Stimulated activated naive CD4-positive, alpha-beta T cell treated with Interleukin-2 at 50 U/mL for 16 hours (primary cell): ENCODE data around the gene NMNAT2.

Experiments
- DNase-seq: peaks from one replicate; lab custom pipeline; 2025; lab: John Stamatoyannopoulos, UW

NMNAT2 gene

DNA sequence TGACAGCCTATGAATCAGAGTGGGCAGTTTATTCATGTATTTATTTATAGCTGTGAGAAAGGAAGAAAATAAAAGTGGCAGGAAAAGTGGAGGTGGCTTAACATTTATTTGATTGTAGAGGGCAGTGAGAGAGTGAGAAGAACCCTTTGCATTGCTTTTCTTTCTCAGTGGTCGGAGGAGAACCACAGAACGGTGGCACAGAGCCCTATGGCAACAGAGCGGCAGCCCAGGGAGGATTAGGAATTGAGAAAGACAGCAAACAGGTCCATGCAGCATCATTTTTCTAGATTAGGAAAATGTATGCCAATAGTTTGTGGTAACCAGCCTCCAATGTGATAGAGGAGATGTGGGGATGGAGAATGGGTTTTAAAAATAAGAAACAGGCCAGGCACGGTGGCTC is 53.1 kb downstream of the NMNAT2 start:
- no peak for DNase-seq

DNA sequence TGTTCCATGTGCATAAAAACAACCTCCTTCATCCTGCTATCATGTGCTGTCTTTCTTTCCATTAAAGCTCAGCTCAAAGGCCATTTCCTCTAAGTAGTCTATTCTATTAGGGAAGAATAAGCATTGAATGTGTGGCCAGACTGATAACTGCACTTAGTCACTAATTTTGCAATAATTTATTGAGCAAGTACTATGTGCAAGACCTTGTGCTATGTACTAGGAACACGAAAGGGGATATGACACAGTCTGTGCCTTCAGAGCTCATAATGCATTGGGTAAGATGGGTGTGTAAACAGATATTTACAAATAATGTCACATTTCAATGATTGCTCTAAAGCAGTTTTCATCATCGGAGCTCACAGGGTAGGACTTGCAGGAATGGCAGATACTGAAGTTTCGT is 54.2 kb downstream of the NMNAT2 start:
- DNase-seq, result no peak

DNA sequence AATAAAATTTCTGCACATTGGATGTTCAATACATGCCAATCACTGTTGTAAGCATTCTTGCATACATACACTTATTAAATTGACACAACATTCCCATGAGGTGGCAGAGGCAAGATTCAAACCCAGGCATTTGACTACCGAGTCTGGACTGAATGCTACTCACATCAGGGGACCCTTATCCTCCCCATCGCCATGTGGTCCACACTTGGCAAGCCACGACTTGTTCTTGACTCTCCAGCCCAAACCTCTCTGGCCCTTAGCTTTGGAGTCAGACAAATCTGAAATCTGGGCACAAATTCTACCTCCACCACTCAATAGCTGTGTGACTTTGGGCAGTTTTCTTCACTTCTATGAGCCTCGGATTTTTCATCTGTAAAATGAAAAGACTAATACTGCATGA is 57.1 kb downstream of the NMNAT2 start:
- DNase-seq, result no peak

DNA sequence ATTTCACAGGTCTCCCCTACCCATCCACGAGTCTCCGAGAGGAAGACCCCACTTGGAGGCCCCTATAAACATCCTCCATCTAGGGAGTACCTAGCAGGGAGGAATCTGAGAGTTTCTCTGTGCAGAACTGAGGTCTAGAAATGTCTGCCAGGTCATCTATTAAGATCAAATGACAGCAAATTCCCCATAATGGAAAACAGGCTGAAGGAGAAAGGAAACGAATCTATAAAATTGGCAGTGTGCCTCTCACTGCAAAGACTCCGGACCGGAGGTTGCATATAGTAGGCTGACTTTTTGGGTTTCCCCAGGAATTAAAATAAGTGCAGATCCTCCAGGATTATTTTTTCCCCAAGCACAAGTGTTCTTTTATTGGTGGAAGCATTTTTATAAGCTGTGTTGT is 57.7 kb downstream of the NMNAT2 start:
- DNase-seq, result no peak

DNA sequence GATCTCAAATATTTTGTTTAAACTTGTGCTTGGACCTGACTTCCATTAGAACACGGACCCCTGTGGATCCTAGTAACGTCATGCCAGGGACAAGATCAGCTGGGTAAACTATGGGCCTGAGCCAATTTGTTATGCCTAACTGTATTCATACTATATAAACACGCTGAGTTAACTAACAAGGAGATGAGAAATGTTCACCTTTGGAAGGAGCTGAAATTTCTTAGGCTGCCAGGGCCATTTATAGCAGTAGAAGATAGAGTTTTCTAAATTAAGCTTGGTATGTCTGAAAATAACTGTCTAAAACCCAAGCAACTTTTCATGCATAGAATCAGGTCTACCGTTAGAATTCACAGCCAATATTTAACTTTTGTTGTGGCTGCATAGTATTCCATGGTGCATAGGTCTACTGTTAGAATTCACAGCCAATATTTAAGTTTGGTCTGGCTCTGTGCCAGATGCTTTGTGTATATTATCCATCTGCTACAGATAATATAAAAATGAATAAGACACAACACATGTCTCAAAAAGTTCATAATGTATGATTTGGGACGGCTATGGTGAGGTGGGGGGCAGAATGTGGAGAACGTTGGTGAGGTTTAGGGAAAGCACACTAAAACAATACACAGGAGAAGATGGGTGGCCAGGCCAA is 61.5 kb downstream of the NMNAT2 start:
- DNase-seq, result no peak

DNA sequence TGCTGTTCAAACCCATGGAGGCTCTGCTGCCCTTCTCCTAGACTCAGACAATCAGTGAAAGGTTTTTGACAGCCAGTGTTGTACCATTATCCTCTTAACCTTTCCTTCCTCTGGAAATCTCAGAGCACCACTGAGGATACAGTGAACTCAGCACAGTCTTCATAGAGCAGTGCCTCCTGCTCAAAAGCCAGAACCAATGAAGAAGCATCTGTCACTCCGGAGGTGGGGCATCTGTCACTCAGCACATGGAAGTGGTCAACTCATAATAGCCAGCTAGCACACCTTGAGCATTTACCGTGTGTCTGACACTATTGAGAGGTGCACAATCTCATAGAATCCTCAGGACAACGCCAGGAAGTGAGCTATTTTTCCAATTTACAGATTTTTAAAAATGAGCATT is 62.4 kb downstream of the NMNAT2 start:
- no peak for DNase-seq

DNA sequence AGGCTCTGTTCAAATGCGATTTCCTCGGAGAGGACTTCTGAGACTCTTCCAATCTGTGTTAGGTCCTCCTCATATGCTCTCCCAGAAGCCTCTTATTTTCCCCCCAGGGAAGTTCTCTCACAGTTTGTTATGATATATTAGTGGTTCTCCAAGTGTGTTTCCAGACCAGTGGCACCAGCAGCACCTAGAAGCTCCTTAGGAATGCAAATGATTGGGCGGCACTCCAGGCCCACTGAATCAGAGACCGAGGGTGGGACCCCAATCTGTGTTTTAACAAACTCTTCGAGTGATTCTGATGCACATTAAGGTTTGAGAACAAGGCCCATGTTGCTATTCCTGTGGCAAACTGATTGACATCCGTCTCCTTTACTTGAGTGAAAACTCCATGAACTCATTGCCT is 63.0 kb downstream of the NMNAT2 start:
- DNase-seq, result no peak

DNA sequence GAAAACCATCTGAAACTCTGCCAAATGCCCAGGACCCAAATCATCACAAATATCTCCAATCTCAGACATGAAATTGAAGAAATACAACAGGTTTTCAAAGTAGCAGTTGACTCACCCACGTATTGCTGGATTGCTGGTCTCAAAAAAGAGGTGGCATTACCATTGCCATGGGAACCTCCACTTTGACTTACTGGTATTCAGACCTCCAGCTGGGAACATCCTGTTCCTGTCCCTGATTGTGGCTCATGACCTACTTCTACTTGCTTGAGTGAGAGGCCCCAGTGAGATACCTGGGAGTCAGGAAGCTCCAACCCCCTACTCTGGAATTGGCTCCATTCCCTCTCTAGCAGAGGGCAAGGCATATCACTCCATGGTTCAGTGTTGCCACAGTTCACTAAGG is 64.6 kb downstream of the NMNAT2 start:
- DNase-seq, result no peak

DNA sequence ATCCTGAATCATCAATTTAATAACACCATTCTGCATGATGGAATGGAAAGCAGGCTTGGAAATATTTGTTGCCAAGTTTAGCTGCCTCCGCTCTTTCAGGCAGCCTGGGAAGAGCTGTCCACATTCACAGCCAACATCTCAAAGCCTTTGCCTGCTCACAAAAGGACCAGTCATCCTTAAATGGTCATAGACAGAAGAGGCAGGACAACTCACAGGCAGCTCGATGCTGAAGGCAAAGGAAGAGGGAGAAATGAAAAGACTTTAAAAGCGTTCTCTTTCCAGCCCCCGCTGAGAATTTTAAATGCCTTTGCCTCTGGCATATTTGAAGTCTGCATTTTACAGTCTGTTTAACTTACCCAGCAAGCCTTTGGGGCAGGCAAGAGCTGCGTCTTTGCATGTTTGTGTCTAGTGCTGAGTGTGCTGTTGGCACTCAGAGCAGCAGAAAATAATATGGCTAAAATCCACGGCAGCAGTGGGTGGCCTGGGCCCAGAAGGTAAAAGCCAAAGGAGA is 68.9 kb downstream of the NMNAT2 start:
- DNase-seq, result no peak

DNA sequence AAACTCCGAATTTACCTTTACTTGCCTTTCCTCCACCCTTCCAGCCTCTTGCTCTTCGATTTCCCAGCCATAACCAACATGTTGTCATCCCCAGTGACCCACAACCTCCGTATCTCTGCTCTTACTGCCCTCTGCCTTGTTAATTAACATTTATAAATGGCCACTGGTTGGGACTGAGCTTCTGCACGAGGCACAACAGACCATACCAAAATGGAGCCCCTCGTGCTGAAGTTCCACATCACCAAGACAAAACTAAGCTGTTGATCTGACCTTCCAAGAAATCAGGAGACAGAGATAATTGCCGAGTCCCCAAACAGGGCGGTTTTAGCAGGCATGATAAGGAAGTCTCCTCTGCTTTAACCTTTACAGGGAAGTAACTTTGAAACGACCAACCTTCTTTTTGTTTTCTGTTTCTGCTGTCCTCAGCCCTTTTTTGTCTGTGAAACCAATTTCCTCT is 71.9 kb downstream of the NMNAT2 start:
- no peak for DNase-seq

DNA sequence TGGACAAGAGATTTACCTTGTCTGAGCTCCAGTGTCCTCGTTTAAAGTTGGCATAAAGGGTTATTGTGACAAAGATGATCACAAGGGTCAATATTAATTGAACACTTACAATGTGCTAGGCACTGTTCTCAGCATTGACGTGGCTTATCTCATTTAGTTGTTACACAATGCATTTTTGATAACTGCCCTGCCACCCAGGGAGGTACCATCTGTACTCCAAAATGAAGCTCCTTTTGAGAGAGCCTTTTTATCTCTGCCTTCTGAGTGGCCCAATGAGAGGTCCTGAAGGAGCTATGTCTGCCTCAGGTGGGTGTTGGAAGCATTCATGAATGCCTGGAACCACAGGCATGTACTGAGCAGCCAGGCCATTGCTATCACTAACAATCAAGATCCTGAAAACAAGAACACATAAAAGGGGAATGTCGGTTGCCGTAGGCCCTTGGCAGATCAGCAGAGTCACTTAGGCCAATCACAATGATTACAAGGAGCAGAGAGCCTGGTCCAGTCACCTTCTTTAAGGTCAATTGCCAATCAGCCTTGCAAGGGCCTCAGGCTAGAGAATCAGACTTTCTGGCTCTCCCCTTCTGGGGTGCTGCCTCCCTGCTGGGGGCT is 78.5 kb downstream of the NMNAT2 start:
- no peak for DNase-seq

DNA sequence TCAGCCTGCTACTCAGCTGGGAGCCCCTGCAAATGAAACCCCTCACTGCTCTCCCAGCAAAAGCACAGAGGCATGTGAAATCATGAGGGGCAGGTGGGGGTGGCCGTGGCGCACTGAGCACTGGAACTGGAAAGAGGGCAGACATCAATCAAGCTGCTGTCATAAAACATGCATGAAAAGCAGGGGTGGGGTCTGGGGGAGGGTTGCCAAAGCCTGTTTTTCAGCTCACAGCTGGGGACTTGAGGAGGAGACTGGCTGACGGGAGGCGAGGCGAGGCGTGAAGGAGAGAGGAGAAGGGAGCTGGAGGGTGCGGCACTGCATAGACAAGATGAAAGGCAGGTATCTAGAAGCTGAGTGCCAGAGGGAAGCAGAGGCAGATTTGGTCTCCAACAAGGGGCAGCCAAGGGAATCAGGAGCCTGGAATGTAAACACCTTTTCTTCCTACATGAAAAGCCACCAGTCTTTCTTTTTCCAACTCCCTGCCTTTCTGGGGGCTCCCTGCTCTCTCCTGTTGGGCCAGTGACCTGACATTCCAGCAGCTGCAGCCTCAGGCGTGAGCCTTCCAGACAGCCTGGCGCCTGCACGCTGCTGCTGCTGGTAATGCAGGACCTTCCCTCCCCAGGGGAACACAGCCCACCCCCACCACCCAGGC is 87.0 kb downstream of the NMNAT2 start:
- DNase-seq, result no peak

DNA sequence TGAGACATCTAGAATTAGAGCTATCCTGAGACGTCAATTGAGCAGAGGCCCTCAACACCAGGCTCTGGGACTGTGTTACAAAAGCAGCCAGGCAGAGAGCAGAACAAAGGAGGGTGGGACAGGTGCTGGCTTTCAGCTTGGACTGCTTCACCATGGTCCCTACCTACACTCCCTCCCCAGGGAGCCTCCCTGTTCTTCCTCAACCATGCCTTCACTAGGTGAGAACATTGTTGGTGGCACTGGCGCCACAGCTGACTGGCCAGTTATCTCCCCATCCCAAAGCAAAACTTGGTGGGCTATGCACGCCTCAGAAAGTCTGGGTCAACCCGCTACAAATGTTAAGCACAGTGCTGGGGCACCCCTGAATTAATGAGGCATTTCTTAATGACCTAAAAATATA is 87.8 kb downstream of the NMNAT2 start:
- DNase-seq, result no peak

DNA sequence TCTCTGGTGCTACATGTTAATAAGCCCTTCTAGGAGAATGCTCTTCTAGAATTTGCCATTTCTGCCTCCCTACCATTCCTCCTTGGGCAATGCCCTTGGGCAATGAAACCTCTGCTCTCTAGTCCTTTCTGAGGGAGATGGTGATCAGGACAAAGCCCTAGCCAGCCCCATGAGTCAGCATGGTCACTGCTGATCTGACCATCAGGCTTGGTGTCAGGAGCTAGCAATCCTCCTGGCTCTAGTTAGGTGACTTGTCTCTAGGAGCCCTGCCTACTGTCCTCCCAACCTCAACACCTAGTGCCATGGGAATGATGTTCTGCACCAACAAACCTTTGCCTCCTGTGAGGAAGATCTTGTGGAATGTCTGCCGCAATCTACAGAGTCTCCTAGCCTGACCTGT is 89.8 kb downstream of the NMNAT2 start:
- DNase-seq, result no peak

DNA sequence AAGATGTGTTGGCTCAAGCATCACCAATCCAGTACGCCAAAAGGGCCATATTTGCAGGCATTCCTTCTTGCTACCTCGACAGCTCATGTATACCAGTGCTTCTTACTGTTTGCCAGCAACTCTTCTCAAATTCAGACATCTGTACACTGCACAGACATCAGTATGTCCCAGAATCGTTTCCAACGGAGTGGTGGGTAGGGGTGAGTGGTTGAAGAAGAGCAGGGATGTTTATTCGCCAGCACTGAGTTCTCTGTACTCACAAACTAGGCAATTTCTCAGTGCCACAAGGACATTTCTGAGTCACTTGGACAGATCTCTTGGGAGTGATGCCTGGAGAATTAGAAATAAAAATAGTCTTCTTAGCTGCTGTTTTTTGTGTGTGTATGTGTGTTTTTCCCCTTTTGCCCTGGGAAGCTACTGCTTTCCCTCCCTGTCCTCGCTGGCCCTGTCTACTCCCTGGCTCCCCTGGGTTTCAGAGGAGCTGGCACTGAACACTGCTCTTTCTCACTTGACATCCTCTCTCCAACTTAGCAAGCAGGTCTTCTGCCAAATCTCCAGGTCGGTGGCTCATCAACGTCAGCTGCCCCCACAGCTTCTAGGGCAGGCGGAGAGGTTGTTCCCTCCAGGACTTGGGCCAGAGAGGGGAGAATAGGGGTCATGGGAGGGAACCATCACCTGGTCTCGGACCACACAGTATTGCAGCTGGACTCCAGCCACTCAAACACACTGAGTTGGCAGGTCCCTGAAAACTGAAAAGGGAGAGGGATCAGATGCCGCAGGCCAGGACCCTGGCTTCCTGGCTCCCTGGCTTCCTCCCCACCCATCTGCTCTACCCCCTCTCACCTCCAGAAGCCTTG is 90.5 kb downstream of the NMNAT2 start:
- no peak for DNase-seq

DNA sequence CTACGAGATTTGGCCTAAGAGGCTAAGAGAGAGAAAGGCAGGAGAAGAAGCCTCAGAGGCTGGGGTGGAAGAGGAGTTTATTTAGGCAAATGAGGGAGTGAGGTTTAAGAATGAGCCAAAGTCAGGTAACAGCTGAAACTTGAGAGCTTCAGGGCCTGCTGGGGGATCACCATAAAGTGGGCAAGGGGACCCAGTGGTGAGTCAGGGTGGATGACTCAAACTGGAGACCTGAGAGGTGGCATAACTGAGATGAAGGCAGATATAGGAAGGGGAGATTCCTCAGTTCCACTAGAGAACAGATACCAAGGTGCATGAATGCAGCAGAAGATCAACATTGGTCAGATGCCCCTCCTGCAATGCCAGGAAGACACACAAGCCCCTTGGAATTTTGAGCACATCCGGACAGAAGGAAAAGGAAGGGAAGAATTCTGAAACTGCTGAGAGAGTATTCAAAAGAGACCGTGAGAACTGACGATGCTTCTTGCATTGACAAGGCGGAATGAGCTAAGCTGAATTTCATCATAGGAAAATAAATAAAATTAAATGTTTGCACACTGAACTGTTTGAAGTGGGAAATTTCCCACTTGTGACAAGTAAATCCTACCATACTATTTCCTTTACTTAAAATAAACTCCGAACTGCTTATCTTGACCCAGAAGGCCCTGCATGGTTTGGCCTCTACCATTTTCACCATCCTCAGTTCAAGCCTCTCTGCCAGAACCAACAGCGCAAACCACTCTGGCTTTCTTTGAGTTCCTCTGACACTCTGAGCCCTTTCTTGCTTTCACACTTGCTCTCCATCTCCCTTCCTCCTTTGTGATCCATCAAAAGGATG is 94.1 kb downstream of the NMNAT2 start:
- no peak for DNase-seq

DNA sequence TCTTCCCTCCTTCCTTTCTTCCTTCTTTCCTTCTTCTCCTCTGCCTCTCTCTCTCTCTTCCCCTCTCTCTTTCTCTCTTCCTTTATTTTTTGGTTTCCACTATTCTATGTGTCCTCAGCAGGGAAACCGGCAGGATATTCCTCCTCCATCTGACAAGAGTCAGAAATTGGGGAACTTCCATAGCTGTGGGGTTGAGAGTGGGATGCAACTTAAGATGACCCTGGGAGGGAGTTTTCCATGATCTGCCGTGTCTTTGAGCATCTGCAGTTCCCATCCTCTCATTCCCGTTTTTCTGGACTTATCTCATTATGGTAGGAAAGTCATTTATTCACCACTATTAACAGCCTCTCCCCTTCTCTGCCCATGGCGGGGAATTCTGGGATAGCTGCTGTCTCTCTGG is 98.6 kb downstream of the NMNAT2 start:
- no peak for DNase-seq

DNA sequence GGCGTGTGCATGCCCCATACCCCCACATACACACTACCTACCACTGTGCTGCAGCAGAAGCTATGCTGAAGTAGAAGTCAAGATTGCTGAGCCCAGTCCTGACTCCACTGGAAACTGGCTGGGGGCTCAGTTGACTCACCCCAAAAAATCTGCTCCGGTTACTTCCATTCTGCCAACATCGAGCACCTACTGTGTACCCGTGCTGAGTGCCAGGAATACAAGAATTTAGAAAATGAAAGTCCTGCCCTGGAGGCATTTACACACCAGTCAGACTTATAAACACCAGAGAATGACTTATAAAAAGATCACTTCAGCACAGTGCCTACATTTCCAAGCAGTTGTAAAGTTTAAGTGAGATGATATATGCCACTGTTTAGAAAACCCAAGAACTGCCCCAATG is 99.1 kb downstream of the NMNAT2 start:
- no peak for DNase-seq

DNA sequence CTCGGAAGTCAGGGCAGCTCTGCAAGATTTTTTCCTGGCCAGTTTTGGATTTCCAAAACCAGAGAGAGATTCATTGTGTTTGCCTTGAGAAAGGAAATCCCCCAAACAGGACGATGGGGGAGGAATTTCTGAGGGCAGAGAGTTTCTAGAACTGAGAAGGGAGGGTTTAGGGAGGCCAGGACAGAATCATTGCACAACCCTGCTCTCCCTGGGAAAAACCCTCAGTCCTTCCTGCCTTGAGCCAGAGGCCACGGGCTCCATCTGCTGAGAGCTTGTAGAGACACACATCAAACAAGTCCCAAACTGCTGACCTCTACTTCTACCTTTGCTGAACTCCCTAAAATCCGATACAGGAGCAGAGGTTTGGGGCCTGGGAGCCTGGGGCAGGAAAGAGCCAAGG is 99.7 kb downstream of the NMNAT2 start:
- no peak for DNase-seq

DNA sequence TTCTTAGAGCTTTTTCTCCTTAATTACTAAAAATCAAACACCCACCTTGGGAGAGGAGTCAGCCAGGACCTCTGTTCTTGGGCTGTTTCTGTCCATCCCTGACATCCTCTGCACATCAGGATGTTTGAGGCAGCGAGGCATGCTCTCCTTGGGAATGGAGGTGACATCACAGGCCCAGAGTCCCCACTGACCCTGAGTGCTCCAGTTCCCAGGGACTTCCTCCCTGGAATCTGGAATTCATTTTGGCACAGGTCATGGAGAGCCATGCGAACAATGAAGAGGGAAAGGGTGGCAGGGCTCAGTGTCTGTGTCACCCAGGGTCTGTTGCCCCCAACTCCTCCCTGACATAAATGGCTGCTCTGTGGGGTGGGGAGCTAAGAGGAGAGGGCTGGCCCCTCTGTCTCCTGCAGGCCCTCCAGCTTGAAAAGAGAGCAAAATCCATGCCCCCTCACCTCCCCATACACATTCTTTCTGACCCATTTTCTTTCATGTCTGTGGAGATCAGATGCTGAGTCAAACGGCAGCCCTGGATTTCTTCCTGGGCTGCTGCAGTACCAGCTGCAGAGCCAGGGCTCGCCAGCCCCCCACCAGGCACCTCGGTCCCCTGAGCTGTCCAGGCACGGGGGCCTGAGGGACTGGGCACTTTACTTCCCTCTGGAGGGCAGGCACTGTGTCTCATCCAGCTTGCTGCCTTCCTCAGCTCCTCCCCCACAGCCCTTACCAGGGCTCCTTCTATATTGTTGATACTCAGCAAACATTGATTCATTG is 102.0 kb downstream of the NMNAT2 start:
- no peak for DNase-seq

DNA sequence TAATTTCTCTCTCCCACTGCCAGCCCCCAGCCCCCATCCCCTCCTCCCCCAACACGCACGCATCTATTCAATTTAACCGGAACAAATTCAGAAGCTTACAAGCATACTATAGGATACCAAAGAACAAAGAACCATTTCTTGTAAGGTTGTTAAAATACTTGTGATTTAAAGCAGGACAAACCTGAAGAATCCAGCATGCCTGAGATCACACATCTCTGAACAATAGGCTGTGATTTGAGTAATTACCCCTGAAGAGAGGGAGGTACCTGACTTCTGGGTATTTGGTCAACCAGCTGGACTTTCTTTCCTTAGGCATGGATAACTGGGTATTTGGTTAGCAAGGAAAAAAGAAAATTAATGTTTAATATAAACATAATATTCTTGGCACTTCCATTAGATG is 105.1 kb downstream of the NMNAT2 start:
- DNase-seq, result no peak
